HG03439 (cell line): ENCODE results near the gene GOLGA8S.
"Not testable (repeated sequence)": the region's sequence is repeated elsewhere in the genome, so short reads cannot be mapped to it uniquely, and the experiment has no call there.

Source experiments
- ATAC-seq: cut with Tn5 transposase; IDR thresholded peaks from one replicate; pipeline ENCODE4 v1.9.1; 2021; ENCODE audit warnings: mild to moderate bottlenecking, moderate library complexity; ENCODE audit not compliant: unreplicated experiment

Gene GOLGA8S, protein sequence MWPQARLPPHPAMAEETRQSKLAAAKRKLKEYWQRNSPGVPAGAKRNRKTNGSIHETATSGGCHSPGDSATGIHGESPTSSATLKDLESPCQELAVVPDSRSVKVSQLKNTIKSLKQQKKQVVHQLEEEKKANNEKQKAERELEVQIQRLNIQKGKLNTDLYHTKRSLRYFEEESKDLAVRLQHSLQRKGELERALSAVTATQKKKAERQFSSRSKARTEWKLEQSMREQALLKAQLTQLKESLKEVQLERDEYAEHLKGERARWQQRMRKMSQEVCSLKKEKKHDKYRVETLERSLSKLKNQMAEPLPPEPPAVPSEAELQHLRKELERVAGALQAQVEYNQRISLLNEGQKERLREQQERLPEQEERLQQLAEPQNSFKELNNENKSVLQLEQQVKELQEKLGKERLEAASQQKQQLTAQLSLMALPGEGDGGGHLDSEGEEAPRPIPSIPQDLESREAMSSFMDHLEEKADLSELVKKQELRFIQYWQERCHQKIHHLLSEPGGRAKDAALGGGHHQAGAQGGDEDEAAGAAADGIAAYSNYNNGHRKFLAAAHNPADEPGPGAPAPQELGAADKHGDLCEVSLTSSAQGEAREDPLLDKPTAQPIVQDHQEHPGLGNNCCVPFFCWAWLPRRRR

DNA sequence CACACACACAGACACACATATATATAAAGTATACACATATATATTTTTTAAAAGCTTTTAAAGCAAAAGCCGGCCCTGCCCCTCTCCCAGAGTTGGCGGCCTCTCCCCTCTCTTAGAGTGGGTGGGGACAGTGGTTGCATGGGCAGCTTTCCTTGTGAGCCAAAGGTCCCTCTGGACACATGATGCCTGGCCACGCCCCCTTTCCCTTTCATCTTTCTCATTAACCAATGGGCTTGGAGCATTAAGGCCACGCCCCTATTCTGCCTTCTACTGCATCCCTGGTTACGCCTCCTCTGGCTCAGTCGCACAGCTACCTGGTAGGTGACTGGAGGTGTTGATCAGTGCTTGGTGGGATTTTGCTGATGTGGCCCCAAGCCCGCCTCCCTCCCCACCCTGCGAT is at the start of gene GOLGA8S:
Gene GOLGA8S, plus strand, starts transcription at position 301 of the 400 bp plus-strand sequence. Its CDS starts 62 bp downstream, at position 363.
- ATAC-seq, result not testable (repeated sequence)

DNA sequence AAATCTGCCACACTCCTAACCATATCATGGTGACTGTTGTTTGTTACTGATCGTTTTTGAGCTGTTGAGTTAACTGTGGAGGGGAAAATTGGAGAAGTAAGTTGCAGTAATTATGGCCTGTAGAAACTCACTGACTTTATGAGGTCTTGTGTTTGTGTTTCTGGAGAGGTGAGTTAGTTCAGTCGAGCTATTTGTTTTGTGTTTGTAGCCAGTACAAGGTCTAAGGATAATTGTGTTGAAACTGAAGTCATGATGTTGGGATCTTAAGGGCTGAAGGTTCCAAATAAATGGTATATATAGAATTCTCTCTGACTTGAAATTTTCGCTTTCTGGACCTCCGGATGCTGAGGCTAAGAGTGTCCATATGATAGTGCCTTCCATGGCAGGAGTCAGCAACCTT is 49.7 kb upstream of the GOLGA8S start:
- ATAC-seq, result not testable (repeated sequence)

GRCh38 chr15:23305921-23306320 is 48.6 kb upstream of the GOLGA8S start:
- not testable (repeated sequence) for ATAC-seq

DNA sequence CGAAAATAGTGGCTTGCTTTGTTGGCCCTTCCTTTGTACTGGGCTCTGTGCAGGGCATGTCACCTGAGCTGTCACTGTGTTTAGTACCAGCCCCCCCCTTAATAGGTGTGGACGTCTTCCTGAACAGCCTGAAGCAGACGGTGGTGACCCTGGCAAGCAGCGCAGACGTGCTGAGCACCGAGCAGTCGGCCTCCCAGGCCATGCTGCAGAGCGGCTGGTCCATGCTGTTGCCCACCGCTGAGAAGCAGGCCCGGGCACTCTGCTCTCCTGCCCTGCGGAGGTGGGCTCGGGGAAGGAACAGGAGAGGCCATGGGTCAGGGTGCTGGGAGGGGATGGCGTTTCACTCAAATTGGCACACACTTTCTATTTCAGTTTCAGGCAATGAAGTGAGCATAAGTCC is 43.3 kb upstream of the GOLGA8S start:
- ATAC-seq, result not testable (repeated sequence)

GRCh38 chr15:23334096-23334495 is 20.5 kb upstream of the GOLGA8S start, which contains the start of gene GOLGA6L26:
GOLGA6L26 (minus strand) TSS chr15:23334196; CDS start chr15:23334135, 61 bp downstream.
- ATAC-seq, result not testable (repeated sequence)

GRCh38 chr15:23362622-23363021 is 8.1 kb downstream of the GOLGA8S start:
- not testable (repeated sequence) for ATAC-seq

DNA sequence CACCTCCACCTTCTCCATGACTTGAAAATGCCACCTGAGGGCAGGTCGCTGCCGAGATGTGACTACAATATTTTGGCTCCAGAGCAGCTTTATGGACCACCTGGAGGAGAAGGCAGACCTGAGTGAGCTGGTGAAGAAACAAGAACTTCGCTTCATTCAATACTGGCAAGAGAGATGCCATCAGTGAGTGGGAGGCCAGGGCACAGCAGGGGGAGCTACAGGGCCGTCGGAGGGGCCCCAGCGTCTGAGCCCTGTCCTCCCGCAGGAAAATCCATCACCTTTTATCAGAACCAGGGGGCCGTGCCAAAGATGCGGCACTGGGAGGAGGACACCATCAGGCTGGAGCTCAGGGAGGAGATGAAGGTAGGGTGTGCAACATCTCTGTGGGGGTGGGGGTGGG is 9.7 kb downstream of the GOLGA8S start:
- ATAC-seq, result not testable (repeated sequence)

- no peak for ATAC-seq
Observed at GRCh38 chr15:23370578-23370977, 16.0 kb downstream of the GOLGA8S start.

DNA sequence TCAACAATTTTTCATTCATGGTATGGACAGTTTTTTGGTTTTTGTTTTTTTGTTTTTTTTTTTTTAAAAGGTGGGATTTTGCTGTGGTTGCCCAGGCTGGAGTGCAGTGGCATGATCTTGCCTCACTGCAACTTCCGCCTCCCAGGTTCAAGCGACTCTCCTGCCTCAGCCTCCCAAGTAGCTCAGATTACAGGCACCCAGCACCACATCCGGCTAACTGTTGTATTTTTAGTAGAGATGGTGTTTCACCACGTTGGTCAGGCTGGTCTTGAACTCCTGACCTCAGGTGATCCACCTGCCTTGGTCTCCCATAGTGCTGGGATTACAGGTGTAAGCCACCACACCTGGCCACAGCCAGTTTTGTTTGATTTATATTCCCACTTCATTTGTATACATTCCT is 16.6 kb downstream of the GOLGA8S start:
- not testable (repeated sequence) for ATAC-seq

GRCh38 chr15:23371868-23372267 is 17.3 kb downstream of the GOLGA8S start:
- ATAC-seq, result not testable (repeated sequence)

- ATAC-seq, result no peak
Observed at GRCh38 chr15:23372284-23372683, 17.7 kb downstream of the GOLGA8S start.

DNA sequence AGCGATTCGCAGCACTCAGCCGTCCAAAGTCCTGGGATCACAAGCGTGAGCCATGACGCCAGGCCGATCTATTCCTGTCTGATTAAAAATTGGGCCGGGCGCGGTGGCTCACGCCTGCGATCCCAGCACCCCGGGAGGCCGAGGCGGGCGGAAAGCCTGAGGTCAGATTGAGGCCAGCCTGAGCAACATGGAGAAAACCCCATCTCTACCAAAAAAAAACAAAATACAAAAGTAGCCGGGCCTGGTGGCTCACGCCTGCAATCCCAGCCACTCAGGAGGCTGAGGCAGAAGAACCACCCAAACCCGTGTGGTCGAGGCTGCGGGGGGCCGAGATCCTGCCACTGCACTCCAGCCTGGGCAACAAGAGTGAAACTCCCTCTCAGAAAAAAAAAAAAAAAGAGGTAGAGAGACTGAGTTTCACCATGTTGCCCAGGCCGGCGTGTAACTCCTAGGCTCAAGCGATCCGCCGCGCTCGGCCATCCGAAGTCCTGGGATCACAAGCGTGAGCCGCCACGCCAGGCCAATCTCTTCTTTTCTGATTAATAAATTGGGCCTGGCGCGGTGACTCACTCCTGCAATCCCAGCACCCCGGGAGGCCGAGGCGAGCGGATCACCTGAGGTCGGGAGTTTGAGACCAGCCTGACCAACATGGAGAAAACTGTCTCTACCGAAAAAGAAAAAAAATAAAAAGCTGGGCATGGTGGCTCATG is 18.5 kb downstream of the GOLGA8S start:
- ATAC-seq, result not testable (repeated sequence)

GRCh38 chr15:23374226-23374625 is 19.7 kb downstream of the GOLGA8S start:
- not testable (repeated sequence) for ATAC-seq

GRCh38 chr15:23378946-23379345 is 24.4 kb downstream of the GOLGA8S start:
- not testable (repeated sequence) for ATAC-seq

DNA sequence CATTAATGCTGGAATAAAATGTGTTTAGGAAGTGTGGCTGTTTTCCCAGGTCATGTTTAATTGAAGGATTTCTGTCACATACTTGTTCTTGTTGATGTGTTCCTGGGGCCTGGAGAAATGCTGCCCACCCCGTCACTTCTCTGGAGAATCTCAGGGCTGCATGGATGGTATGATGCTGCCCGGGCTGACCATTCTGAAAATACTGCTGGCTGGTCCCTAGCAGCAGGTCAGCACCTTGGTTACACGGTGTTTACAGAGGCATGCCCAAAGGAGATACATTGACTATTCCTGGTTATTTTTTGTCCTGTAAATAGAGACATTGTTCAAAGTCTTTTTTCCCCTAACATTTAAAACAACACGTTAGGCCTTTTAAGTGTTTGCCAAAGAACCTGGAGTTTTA is 26.2 kb downstream of the GOLGA8S start:
- not testable (repeated sequence) for ATAC-seq

- not testable (repeated sequence) for ATAC-seq
Observed at GRCh38 chr15:23381192-23381591, 26.6 kb downstream of the GOLGA8S start.

GRCh38 chr15:23384371-23384770 is 29.8 kb downstream of the GOLGA8S start:
- no peak for ATAC-seq

DNA sequence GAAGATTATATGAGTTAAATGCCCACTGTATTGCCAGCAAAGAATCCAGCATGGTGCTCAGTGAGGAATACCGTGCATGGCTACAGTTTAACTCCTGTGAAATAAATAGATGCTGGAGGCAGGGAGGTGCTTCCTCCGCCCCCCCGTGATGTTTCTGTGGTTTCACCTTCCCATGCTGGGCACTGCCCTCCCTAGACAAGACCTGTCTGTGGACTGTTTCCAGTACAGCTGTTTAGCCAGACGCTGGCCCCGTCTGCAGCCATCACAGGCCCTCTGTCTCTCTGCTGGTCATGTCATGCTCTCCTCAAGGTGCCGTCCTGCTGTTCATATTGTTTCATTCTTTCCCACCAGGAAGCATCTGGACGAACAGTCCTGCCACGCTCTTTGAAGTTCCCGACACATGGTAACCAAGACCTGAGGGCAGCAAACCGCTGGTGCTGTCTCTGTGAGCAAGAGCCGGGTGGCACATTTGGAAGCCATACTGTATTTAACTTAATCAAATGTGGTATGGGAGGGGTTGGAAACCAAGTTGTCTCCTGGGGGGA is 31.4 kb downstream of the GOLGA8S start:
- ATAC-seq, result no peak

DNA sequence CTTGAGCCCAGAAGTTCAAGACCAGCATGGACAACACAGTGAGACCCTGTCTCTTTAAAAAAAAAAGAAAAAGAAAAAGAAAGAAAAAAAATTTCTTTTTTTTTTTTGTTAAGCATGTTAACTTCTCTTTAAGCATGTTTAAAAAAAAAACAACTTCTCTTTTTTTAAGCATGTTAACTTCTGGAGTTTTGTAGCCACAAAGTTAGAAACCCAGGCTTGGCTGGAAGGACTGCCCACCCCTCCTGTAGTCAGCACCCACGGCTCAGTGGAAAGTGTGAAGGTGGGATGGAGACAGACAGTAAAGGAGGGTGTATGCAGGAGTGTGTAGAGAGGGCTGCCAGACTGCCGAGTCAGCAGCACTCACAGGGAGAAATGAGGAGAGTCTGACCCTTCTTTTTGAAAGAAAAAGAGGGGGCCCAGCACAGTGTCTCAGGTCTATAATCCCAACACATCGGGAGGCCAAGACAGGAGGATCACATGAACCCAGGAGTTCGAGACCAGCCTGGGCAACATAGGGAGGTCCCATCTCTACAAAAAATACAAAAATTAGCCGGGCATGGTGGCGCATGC is 33.2 kb downstream of the GOLGA8S start:
- ATAC-seq, result no peak

DNA sequence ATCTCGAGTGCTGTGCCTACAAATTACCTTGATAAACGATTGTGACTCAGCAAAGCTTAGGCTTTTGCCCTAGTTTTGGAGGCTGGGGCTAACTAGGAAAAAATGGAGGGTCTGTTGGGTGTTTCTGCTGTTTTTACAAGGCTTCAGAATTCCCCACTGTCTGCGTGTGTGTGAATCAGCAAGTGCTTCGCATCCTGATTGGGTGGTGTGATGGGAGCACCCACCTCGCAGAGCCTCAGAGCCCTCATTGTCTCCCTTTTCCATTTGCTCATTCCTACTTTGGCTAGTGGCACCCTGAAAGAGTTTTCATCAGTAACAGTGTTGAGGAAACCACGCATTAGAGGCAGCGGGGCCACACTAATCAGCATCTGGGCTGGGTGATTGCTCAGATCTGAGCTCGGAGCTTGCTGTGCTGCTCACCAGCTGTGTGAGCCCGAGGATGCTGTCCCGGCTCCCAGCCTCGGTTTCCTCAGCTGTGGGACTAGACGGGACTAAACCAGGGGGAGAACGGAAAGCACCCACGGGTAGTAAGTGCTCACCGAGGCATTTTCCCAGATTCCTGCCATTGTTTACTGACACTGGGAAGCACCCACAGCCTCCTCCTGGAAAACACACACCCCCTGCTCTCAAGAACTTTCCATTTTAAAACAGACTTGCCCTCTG is 40.6 kb downstream of the GOLGA8S start:
- no peak for ATAC-seq
